Keratinocyte (primary cell): ENCODE data around the gene TTYH2. TPM values are rescaled to one million over a fixed set of nuclear protein-coding genes. Genes with fewer than 3 reads are reported as not detected.
"Not testable (repeated sequence)": the region's sequence is repeated elsewhere in the genome, so short reads cannot be mapped to it uniquely, and the experiment has no call there.

ENCODE experiments used
- DNase-seq: peaks from one replicate; pipeline ENCODE4 v3.0.0-alpha.2; 2011; ENCODE audit warnings: low read depth, missing footprints, low spot score
- FAIRE-seq: peaks from 2 replicates; lab custom pipeline; 2011; peaks lifted over from hg19 to GRCh38; lab: Jason Lieb, UNC
- H2AFZ ChIP-seq: 2 replicates; pipeline ENCODE4 v1.6.0; 2012; ENCODE audit warnings: low read length, control low read depth, inconsistent platforms; ENCODE audit not compliant: control insufficient read depth
- H3K27ac ChIP-seq: 2 replicates; pipeline ENCODE4 v1.5.1; 2011; ENCODE audit warnings: low read length; ENCODE audit not compliant: control insufficient read depth, insufficient read depth
- H3K27me3 ChIP-seq: 3 replicates; pipeline ENCODE4 v1.6.0; 2011; ENCODE audit warnings: low read length; ENCODE audit not compliant: control insufficient read depth, insufficient read depth; ENCODE audit errors: extremely low read depth
- H3K36me3 ChIP-seq, 2 experiments: 2 replicates in 1 of 2; 3 replicates in 1 of 2; pipeline ENCODE4 v1.5.1; 2011; ENCODE audit warnings: low read length in 2 of 2, mild to moderate bottlenecking in 1 of 2; ENCODE audit not compliant: control insufficient read depth in 2 of 2, insufficient read depth in 2 of 2; ENCODE audit errors: extremely low read depth in 1 of 2
- H3K4me1 ChIP-seq: 3 replicates; pipeline ENCODE4 v1.5.1; 2011; ENCODE audit warnings: low read length; ENCODE audit not compliant: control insufficient read depth, insufficient read depth; ENCODE audit errors: extremely low read depth
- H3K4me2 ChIP-seq: 3 replicates; pipeline ENCODE4 v1.6.0; 2011; ENCODE audit warnings: low read depth, low read length; ENCODE audit not compliant: control insufficient read depth, insufficient read depth; ENCODE audit errors: extremely low read depth
- H3K4me3 ChIP-seq, 3 experiments: fragments of 200-600 bp in 1 of 3; sonication (generic) in 1 of 3; 2 replicates in 2 of 3; 3 replicates in 1 of 3; pipeline ENCODE4 v1.5.1; 2011 to 2016; ENCODE audit warnings: low read length in 3 of 3, mild to moderate bottlenecking in 3 of 3, control low read depth in 2 of 3, inconsistent platforms in 1 of 3, low read depth in 1 of 3, mixed read lengths in 1 of 3, mixed run types in 1 of 3, moderate library complexity in 1 of 3; ENCODE audit not compliant: control insufficient read depth in 2 of 3, insufficient read depth in 2 of 3; ENCODE audit errors: extremely low read depth in 1 of 3
- H3K79me2 ChIP-seq: 2 replicates; pipeline ENCODE4 v1.6.0; 2012; ENCODE audit warnings: low read length; ENCODE audit not compliant: control insufficient read depth, insufficient read depth
- H3K9ac ChIP-seq: 3 replicates; pipeline ENCODE4 v1.6.0; 2011; ENCODE audit warnings: low read length; ENCODE audit not compliant: control insufficient read depth, insufficient read depth; ENCODE audit errors: extremely low read depth
- H3K9me1 ChIP-seq: 3 replicates; pipeline ENCODE4 v1.6.0; 2011; ENCODE audit warnings: low read length; ENCODE audit not compliant: control insufficient read depth, insufficient read depth; ENCODE audit errors: extremely low read depth
- H3K9me3 ChIP-seq: 2 replicates; pipeline ENCODE4 v1.5.1; 2012; ENCODE audit warnings: low read depth, low read length; ENCODE audit not compliant: control insufficient read depth
- H4K20me1 ChIP-seq: 3 replicates; pipeline ENCODE4 v1.6.0; 2011; ENCODE audit warnings: low read length; ENCODE audit not compliant: control insufficient read depth, insufficient read depth; ENCODE audit errors: extremely low read depth
- CTCF ChIP-seq, 3 experiments: IDR thresholded peaks in 1 of 3; conservative IDR thresholded peaks in 1 of 3; optimal IDR thresholded peaks in 1 of 3; 2 replicates in 2 of 3; 3 replicates in 1 of 3; pipeline versions ENCODE3 to v1.5.1; 2011; ENCODE audit warnings: low read length in 3 of 3, mild to moderate bottlenecking in 3 of 3, moderate library complexity in 2 of 3, control low read depth in 1 of 3, inconsistent platforms in 1 of 3; ENCODE audit not compliant: insufficient read depth in 2 of 3; ENCODE audit errors: extremely low read depth in 1 of 3
- EZH2 ChIP-seq: IDR thresholded peaks from one replicate; pipeline ENCODE4 v1.6.1; 2012; ENCODE audit warnings: inconsistent platforms, mild to moderate bottlenecking, low read length, moderate library complexity
- dilution Hi-C: fragments of 300-500 bp; cut with MboI; formaldehyde crosslinking; loops from one replicate; pipeline ENCODE4 v1.7.0; 2020; ENCODE audit warnings: low sequenced_read_pairs; ENCODE audit not compliant: extremely low pct_ligation_motif_present
- polyA plus RNA-seq, 5 experiments: library from polyadenylated mRNA; depleted of rRNA in 3 of 5; stranded (reverse) in 3 of 5; stranded (forward) in 1 of 5; unstranded in 1 of 5; fragments of >200 nt; gene quantifications; 1 replicate in 1 of 5; 2 replicates in 3 of 5; 3 replicates in 1 of 5; pipeline versions ENCODE4 v1.2.1 to v1.2.3, GENCODE V29; 2011 to 2012; ENCODE audit warnings: missing spikeins in 2 of 5, low read depth in 1 of 5, low replicate concordance in 1 of 5

The TTYH2 gene
- polyA plus RNA-seq, 1 donor (not counting 4 experiments of a cell fraction or from before 2014, with no cell fraction given) = 3.7 TPM

GRCh38 chr17:74186498-74186897 lies 26.9 kb upstream of the TTYH2 start:
- Histone ChIP-seq H3K36me3 (no peaks in the 10 kb centered on the region), H4K20me1 (no peaks in the 10 kb centered on the region), H2AFZ (no peak overlapping the region), H3K9me3 (no peaks in the 10 kb centered on the region), H3K4me2 (no peak overlapping the region), H3K9ac (no peak overlapping the region), H3K4me1 (no peaks in the 10 kb centered on the region), H3K4me3 (no peak overlapping the region), H3K27ac (no peak overlapping the region), H3K27me3 (peaks cover 4% of the 10 kb centered on the region), H3K9me1 (no peaks in the 10 kb centered on the region), H3K79me2 (no peaks in the 10 kb centered on the region)
- DNase-seq (no peak), FAIRE-seq (no peak)
- dilution Hi-C loops = no loop called here
- TF ChIP-seq EZH2 (no peak), CTCF (optimal IDR thresholded peaks at IDR 0.05 in 1 of 3, IDR thresholded peaks at IDR 0.05 in 1 of 3, conservative IDR thresholded peaks at IDR 0.05 in 1 of 3; ENCODE audit: extremely low read depth in 1 of 3, insufficient read depth in 2 of 3, low read length in 3 of 3) (no peak)

GRCh38 chr17:74187761-74188160 lies 25.6 kb upstream of the TTYH2 start:
- H3K9me1 ChIP-seq = no peaks in the 10 kb centered on the region
- H2AFZ ChIP-seq = no peak overlapping the region
- no peaks in the 10 kb centered on the region for H3K4me1 ChIP-seq
- H3K4me2 ChIP-seq = no peak overlapping the region
- H4K20me1 ChIP-seq = no peaks in the 10 kb centered on the region
- dilution Hi-C loops = no loop called here
- H3K9me3 ChIP-seq = no peaks in the 10 kb centered on the region
- DNase-seq (no peak), FAIRE-seq (no peak)
- peaks cover 4% of the 10 kb centered on the region for H3K27me3 ChIP-seq
- H3K27ac ChIP-seq = no peak overlapping the region
- TF ChIP-seq CTCF (optimal IDR thresholded peaks at IDR 0.05 in 1 of 3, IDR thresholded peaks at IDR 0.05 in 1 of 3, conservative IDR thresholded peaks at IDR 0.05 in 1 of 3; ENCODE audit: extremely low read depth in 1 of 3, insufficient read depth in 2 of 3, low read length in 3 of 3) = no peak
- TF ChIP-seq EZH2 = no peak
- H3K4me3 ChIP-seq = no peak overlapping the region
- no peaks in the 10 kb centered on the region for H3K36me3 ChIP-seq
- H3K9ac ChIP-seq = no peak overlapping the region
- H3K79me2 ChIP-seq = no peaks in the 10 kb centered on the region

- H3K9me3 ChIP-seq, H3K36me3 ChIP-seq, H2AFZ ChIP-seq, H3K4me2 ChIP-seq, FAIRE-seq, H4K20me1 ChIP-seq, H3K9me1 ChIP-seq, H3K9ac ChIP-seq, H3K79me2 ChIP-seq, H3K27ac ChIP-seq, DNase-seq, dilution Hi-C loops, H3K4me1 ChIP-seq, H3K4me3 ChIP-seq, H3K27me3 ChIP-seq: not testable (repeated sequence)
Measured at GRCh38 chr17:74188687-74189086, 24.7 kb upstream of the TTYH2 start.
